NB4 (cell line): ENCODE results near the gene ABCE1.

Experiments used
- MYC ChIP-seq: IDR thresholded peaks from 2 replicates; pipeline ENCODE4 v1.6.1; 2011; ENCODE audit warnings: low read depth, low read length
- POLR2A ChIP-seq: IDR thresholded peaks from 2 replicates; pipeline ENCODE4 v1.6.1; 2011; ENCODE audit warnings: mild to moderate bottlenecking; ENCODE audit not compliant: insufficient read length; ENCODE audit errors: extremely low read depth
- TF ChIP-seq, protein P1 (sequence below): IDR thresholded peaks from one replicate; pipeline ENCODE4 v1.5.1; 2012; ENCODE audit warnings: low read depth, low read length
- TF ChIP-seq, protein P2 (sequence below): IDR thresholded peaks from 2 replicates; pipeline ENCODE4 v1.6.1; 2011; ENCODE audit warnings: low read depth, low read length

DNA sequence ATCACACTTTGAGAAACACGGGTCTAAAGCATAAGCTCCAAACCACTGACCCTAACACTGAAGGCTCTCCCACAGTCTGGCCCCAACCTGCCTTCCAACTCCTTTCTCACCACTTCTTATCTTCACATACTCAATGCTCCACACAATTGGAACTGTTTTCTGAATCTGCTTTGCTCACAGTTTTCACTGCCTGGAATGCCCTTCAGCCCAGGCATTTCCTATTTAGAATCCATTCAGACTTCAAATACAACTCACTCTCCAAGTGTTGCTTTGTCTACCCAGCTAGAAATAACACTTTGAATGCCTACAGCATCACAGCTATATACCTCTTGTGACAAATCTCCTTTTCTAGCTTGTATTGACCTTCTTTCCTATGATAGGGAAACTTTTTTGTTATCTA, 72.1 kb downstream of the ABCE1 start:
- TF ChIP-seq, protein P1, sequence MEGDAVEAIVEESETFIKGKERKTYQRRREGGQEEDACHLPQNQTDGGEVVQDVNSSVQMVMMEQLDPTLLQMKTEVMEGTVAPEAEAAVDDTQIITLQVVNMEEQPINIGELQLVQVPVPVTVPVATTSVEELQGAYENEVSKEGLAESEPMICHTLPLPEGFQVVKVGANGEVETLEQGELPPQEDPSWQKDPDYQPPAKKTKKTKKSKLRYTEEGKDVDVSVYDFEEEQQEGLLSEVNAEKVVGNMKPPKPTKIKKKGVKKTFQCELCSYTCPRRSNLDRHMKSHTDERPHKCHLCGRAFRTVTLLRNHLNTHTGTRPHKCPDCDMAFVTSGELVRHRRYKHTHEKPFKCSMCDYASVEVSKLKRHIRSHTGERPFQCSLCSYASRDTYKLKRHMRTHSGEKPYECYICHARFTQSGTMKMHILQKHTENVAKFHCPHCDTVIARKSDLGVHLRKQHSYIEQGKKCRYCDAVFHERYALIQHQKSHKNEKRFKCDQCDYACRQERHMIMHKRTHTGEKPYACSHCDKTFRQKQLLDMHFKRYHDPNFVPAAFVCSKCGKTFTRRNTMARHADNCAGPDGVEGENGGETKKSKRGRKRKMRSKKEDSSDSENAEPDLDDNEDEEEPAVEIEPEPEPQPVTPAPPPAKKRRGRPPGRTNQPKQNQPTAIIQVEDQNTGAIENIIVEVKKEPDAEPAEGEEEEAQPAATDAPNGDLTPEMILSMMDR: no peak
- TF ChIP-seq POLR2A: no peak
- TF ChIP-seq, protein P2, sequence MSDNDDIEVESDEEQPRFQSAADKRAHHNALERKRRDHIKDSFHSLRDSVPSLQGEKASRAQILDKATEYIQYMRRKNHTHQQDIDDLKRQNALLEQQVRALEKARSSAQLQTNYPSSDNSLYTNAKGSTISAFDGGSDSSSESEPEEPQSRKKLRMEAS: no peak
- TF ChIP-seq MYC: no peak
